HG03378 (cell line): ENCODE measurements around the gene PCDH17.

ENCODE experiments used
- ATAC-seq: cut with Tn5 transposase; IDR thresholded peaks from one replicate; pipeline ENCODE4 v1.9.1; 2021; ENCODE audit warnings: mild to moderate bottlenecking, moderate library complexity; ENCODE audit not compliant: unreplicated experiment

Gene PCDH17

GRCh38 chr13:57633950-57634838, 2.6 kb downstream of the PCDH17 start:
- ATAC-seq, result no peak

- no peak for ATAC-seq
These were observed 3.3 kb downstream of the PCDH17 start for GRCh38 chr13:57634839-57635165.

GRCh38 chr13:57635541-57636085, 4.1 kb downstream of the PCDH17 start:
- ATAC-seq, result no peak

GRCh38 chr13:57636816-57637215, 5.3 kb downstream of the PCDH17 start:
- ATAC-seq, result no peak

GRCh38 chr13:57637515-57637914, 6.0 kb downstream of the PCDH17 start:
- ATAC-seq, result no peak

- ATAC-seq, result no peak
These were observed 6.8 kb downstream of the PCDH17 start for GRCh38 chr13:57638186-57638890.

- no peak for ATAC-seq
These were observed 9.1 kb downstream of the PCDH17 start for GRCh38 chr13:57640607-57641006.

GRCh38 chr13:57641051-57641450, 9.5 kb downstream of the PCDH17 start:
- ATAC-seq, result no peak

- ATAC-seq, result no peak
These were observed 12.6 kb downstream of the PCDH17 start for GRCh38 chr13:57644106-57644505.

- no peak for ATAC-seq
These were observed 21.9 kb downstream of the PCDH17 start for GRCh38 chr13:57653229-57653989.

- no peak for ATAC-seq
These were observed 33.9 kb downstream of the PCDH17 start for GRCh38 chr13:57665481-57665880.

GRCh38 chr13:57666131-57666953, 34.8 kb downstream of the PCDH17 start:
- no peak for ATAC-seq

- no peak for ATAC-seq
These were observed 40.6 kb downstream of the PCDH17 start for GRCh38 chr13:57672168-57672567.

GRCh38 chr13:57673197-57673596, 41.7 kb downstream of the PCDH17 start:
- no peak for ATAC-seq

- ATAC-seq, result no peak
These were observed 44.0 kb downstream of the PCDH17 start for GRCh38 chr13:57675526-57675925.

GRCh38 chr13:57680609-57681008, 49.1 kb downstream of the PCDH17 start:
- ATAC-seq, result no peak

- no peak for ATAC-seq
These were observed 50.7 kb downstream of the PCDH17 start for GRCh38 chr13:57682128-57682716.

GRCh38 chr13:57698851-57699250, 67.3 kb downstream of the PCDH17 start:
- ATAC-seq, result no peak

- no peak for ATAC-seq
These were observed 72.5 kb downstream of the PCDH17 start for GRCh38 chr13:57704031-57704430.

- no peak for ATAC-seq
These were observed 84.8 kb downstream of the PCDH17 start for GRCh38 chr13:57716295-57716694.
